Loucy (cell line): ENCODE data around the gene ACOT12.

ENCODE experiments used
- EZH2phosphoT487 ChIP-seq: fragments of 200-600 bp; IDR thresholded peaks from 2 replicates; pipeline ENCODE4 v1.6.1; 2018; ENCODE audit warnings: antibody characterized with exemption, mild to moderate bottlenecking, moderate library complexity, borderline replicate concordance
- TF ChIP-seq, protein P1 (sequence below): fragments of 200-600 bp; sonication (generic); conservative IDR thresholded peaks from 2 replicates; pipeline ENCODE4 v1.5.1; 2014; ENCODE audit warnings: mild to moderate bottlenecking, antibody characterized with exemption, low read length

DNA sequence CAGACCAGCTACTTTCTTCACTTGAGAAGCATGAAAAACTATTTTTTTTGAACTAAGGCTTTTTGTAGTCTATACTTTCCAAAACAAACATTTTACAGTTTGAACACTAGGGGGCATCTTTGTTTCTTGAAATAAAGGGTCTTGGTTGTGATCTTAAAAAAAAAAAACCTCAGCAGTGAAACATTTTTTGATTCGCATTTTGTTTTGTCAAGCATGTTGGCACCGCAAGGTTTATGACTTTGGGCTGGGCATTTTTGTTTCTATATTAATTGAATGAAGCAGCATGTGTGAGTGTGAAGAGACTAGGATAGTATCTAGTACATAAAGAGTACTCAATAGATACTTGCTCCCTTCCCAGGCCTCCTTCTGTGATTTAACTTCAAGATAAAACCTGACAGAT is 31.6 kb upstream of the ACOT12 start:
- TF ChIP-seq, protein P1, sequence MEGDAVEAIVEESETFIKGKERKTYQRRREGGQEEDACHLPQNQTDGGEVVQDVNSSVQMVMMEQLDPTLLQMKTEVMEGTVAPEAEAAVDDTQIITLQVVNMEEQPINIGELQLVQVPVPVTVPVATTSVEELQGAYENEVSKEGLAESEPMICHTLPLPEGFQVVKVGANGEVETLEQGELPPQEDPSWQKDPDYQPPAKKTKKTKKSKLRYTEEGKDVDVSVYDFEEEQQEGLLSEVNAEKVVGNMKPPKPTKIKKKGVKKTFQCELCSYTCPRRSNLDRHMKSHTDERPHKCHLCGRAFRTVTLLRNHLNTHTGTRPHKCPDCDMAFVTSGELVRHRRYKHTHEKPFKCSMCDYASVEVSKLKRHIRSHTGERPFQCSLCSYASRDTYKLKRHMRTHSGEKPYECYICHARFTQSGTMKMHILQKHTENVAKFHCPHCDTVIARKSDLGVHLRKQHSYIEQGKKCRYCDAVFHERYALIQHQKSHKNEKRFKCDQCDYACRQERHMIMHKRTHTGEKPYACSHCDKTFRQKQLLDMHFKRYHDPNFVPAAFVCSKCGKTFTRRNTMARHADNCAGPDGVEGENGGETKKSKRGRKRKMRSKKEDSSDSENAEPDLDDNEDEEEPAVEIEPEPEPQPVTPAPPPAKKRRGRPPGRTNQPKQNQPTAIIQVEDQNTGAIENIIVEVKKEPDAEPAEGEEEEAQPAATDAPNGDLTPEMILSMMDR: peak; percentile 89
- TF ChIP-seq EZH2phosphoT487: no peak
